Measurements from ENCODE around the gene PRR20G. TPM values are rescaled to one million over a fixed set of nuclear protein-coding genes. Genes with fewer than 3 reads are reported as not detected.

Gene PRR20G
- total and polyA plus RNA-seq, 9 of the 15 experiments (the other 6 are each of a cell fraction or from before 2014, with no cell fraction given), result not detected

- TF ChIP-seq MXD1 (CRISPR knock-in tag; IDR thresholded peaks at IDR 0.05; ENCODE audit: borderline replicate concordance, poor library complexity, severe bottlenecking) (no peak), ZNF280B (CRISPR knock-in tag; IDR thresholded peaks at IDR 0.05) (no peak), CREB1 (IDR thresholded peaks at IDR 0.05) (no peak), CREB1 (CRISPR knock-in tag; IDR thresholded peaks at IDR 0.05) (no peak), RFX5 (IDR thresholded peaks at IDR 0.05; ENCODE audit: low read depth, low read length) (no peak), RNF219 (CRISPR knock-in tag; IDR thresholded peaks at IDR 0.05) (no peak), SREBF2 (CRISPR knock-in tag; IDR thresholded peaks at IDR 0.05) (no peak), PURB (CRISPR knock-in tag; IDR thresholded peaks at IDR 0.05; ENCODE audit: low read depth) (no peak)
Measured at GRCh38 chr3:127256138-127256537, 31.7 kb downstream of the PRR20G start (continued).
